GM18508 (cell line): ENCODE measurements around the gene CENPV.
A peak's percentile ranks its signal among the peaks of the same experiment; 100 is the strongest.

ENCODE experiments used
- ATAC-seq: cut with Tn5 transposase; IDR thresholded peaks from one replicate; pipeline ENCODE4 v1.9.1; 2021; ENCODE audit warnings: moderate number of reproducible peaks; ENCODE audit not compliant: insufficient read depth, unreplicated experiment

CENPV gene

GRCh38 chr17:16363749-16364536, 10.7 kb upstream of the CENPV start:
- ATAC-seq, result peak; percentile 61

- ATAC-seq, result no peak
Measured at GRCh38 chr17:16361874-16362273, 8.6 kb upstream of the CENPV start.

GRCh38 chr17:16358394-16358793, 5.1 kb upstream of the CENPV start:
- no peak for ATAC-seq

- no peak for ATAC-seq
Measured at GRCh38 chr17:16354585-16354984, 1.3 kb upstream of the CENPV start.

GRCh38 chr17:16352667-16353316, 477 bp downstream of the CENPV start:
- ATAC-seq, result no peak

GRCh38 chr17:16352303-16352666, 984 bp downstream of the CENPV start:
- no peak for ATAC-seq

- no peak for ATAC-seq
Measured at GRCh38 chr17:16351831-16352230, 1.4 kb downstream of the CENPV start.

GRCh38 chr17:16349431-16349830, 3.8 kb downstream of the CENPV start:
- no peak for ATAC-seq

GRCh38 chr17:16348586-16348985, 4.7 kb downstream of the CENPV start:
- no peak for ATAC-seq

- ATAC-seq, result no peak
Measured at GRCh38 chr17:16346721-16347271, 6.5 kb downstream of the CENPV start.

- no peak for ATAC-seq
Measured at GRCh38 chr17:16345565-16345964, 7.7 kb downstream of the CENPV start.

GRCh38 chr17:16343569-16343968, 9.7 kb downstream of the CENPV start:
- no peak for ATAC-seq

GRCh38 chr17:16342979-16343378, 10.3 kb downstream of the CENPV start:
- no peak for ATAC-seq

- ATAC-seq, result no peak
Measured at GRCh38 chr17:16339959-16340358, 13.3 kb downstream of the CENPV start.

GRCh38 chr17:16339402-16339801, 13.9 kb downstream of the CENPV start:
- ATAC-seq, result no peak

GRCh38 chr17:16338391-16338790, 14.9 kb downstream of the CENPV start:
- no peak for ATAC-seq

GRCh38 chr17:16329519-16330271, 23.6 kb downstream of the CENPV start:
- ATAC-seq, result no peak

- no peak for ATAC-seq
Measured at GRCh38 chr17:16328997-16329396, 24.3 kb downstream of the CENPV start.

- ATAC-seq, result no peak
Measured at GRCh38 chr17:16327018-16327417, 26.3 kb downstream of the CENPV start.

- ATAC-seq, result no peak
Measured at GRCh38 chr17:16325964-16326363, 27.3 kb downstream of the CENPV start.

GRCh38 chr17:16322636-16323035, 30.6 kb downstream of the CENPV start:
- ATAC-seq, result no peak
